Measurements from ENCODE around the gene GASK1A. TPM values are rescaled to one million over a fixed set of nuclear protein-coding genes. Genes with fewer than 3 reads are reported as not detected.
"Not testable (repeated sequence)": the region's sequence is repeated elsewhere in the genome, so short reads cannot be mapped to it uniquely, and the experiment has no call there.

Gene GASK1A
- total and polyA plus RNA-seq, 2 donors (not counting 3 experiments of a cell fraction or from before 2014, with no cell fraction given): 0.04 TPM; not detected in 1

- Histone ChIP-seq H3K9me1 (replicated peaks; ENCODE audit: control insufficient read depth, extremely low read depth, insufficient read depth, low read length) (no peaks in the 10 kb centered on the region), H3K27ac (ENCODE audit: insufficient read depth, low read depth, low read length) (no peak overlapping the region), H4K20me1 (replicated peaks; ENCODE audit: control insufficient read depth, extremely low read depth, insufficient read depth, low read length) (no peaks in the 10 kb centered on the region), H2AFZ (ENCODE audit: low read depth, low read length) (no peak overlapping the region), H3K79me2 (ENCODE audit: control insufficient read depth, insufficient read depth, low read length) (no peaks in the 10 kb centered on the region), H3K4me1 (ENCODE audit: control insufficient read depth, extremely low read depth, insufficient read depth, low read length) (no peaks in the 10 kb centered on the region), H3K9ac (replicated peaks; ENCODE audit: extremely low read depth, insufficient read depth, low read length) (no peak overlapping the region), H3K4me2 (ENCODE audit: insufficient read depth, low read length) (no peak overlapping the region), H3K9me3 (replicated peaks; ENCODE audit: control insufficient read depth, insufficient read depth, low read length) (no peaks in the 10 kb centered on the region), H3K27me3 (ENCODE audit: control insufficient read depth in 2 of 2, insufficient read depth in 2 of 2, low read length in 2 of 2) (no peaks in the 10 kb centered on the region), H3K4me3 (replicated peaks in 1 of 3; ENCODE audit: insufficient read depth in 1 of 3, low read depth in 1 of 3, low read length in 3 of 3) (no peak overlapping the region), H3K36me3 (ENCODE audit: control insufficient read depth in 2 of 2, extremely low read depth in 1 of 2, insufficient read depth in 2 of 2, low read length in 2 of 2) (no peaks in the 10 kb centered on the region)
- FAIRE-seq (no peak), DNase-seq (ENCODE audit: low read depth, low spot score) (no peak)
- dilution Hi-C loops (cut with MboI; ENCODE audit: extremely low pct_ligation_motif_present, low sequenced_read_pairs): no loop called here
- POLR2A ChIA-PET: no interaction called here
- BruUV-seq (replicated peaks): no TSS peak
- CTCF ChIA-PET: interaction anchor here (1.7 kb wide), 1 partner anchor 10 kb away, joined by 9 read pairs; no protein-coding TSS in a partner anchor
- TF ChIP-seq POLR2AphosphoS5 (IDR thresholded peaks at IDR 0.05; ENCODE audit: insufficient read depth, low read depth, low read length) (no peak), GATA2 (IDR thresholded peaks at IDR 0.05; ENCODE audit: insufficient read depth, insufficient read length, low read depth, low read length) (no peak), MAX (IDR thresholded peaks at IDR 0.05; ENCODE audit: insufficient read depth, insufficient read length) (no peak), MYC (IDR thresholded peaks at IDR 0.05; ENCODE audit: low read depth, low read length) (no peak), FOS (IDR thresholded peaks at IDR 0.05; ENCODE audit: borderline replicate concordance, insufficient read depth, low read length) (no peak), EZH2 (IDR thresholded peaks at IDR 0.05; ENCODE audit: borderline replicate concordance, low read depth, low read length, severe bottlenecking) (no peak), JUN (IDR thresholded peaks at IDR 0.05; ENCODE audit: borderline replicate concordance, insufficient read depth, insufficient read length, low read depth) (no peak), POLR2A (IDR thresholded peaks at IDR 0.05; ENCODE audit: low read depth, low read length) (no peak)
- intact Hi-C loops (cut with micrococcal nuclease): no loop called here
Measured at GRCh38 chr3:42970976-42971772, 7.9 kb upstream of the GASK1A start.

GRCh38 chr3:42974906-42975305 is 4.2 kb upstream of the GASK1A start:
- intact Hi-C loops (cut with micrococcal nuclease); H3K79me2 ChIP-seq (ENCODE audit: control insufficient read depth, insufficient read depth, low read length); H3K36me3 ChIP-seq (ENCODE audit: control insufficient read depth in 2 of 2, extremely low read depth in 1 of 2, insufficient read depth in 2 of 2, low read length in 2 of 2); CTCF ChIA-PET; dilution Hi-C loops (cut with MboI; ENCODE audit: extremely low pct_ligation_motif_present, low sequenced_read_pairs); H3K4me2 ChIP-seq (ENCODE audit: insufficient read depth, low read length); H3K27ac ChIP-seq (ENCODE audit: insufficient read depth, low read depth, low read length); H3K9ac ChIP-seq (replicated peaks; ENCODE audit: extremely low read depth, insufficient read depth, low read length); H3K9me1 ChIP-seq (replicated peaks; ENCODE audit: control insufficient read depth, extremely low read depth, insufficient read depth, low read length); H3K4me1 ChIP-seq (ENCODE audit: control insufficient read depth, extremely low read depth, insufficient read depth, low read length); POLR2A ChIA-PET; BruUV-seq (replicated peaks); H2AFZ ChIP-seq (ENCODE audit: low read depth, low read length); H3K9me3 ChIP-seq (replicated peaks; ENCODE audit: control insufficient read depth, insufficient read depth, low read length); H3K4me3 ChIP-seq (replicated peaks in 1 of 3; ENCODE audit: insufficient read depth in 1 of 3, low read depth in 1 of 3, low read length in 3 of 3); DNase-seq (ENCODE audit: low read depth, low spot score); FAIRE-seq; H4K20me1 ChIP-seq (replicated peaks; ENCODE audit: control insufficient read depth, extremely low read depth, insufficient read depth, low read length): not testable (repeated sequence)
- H3K27me3 ChIP-seq (ENCODE audit: control insufficient read depth in 2 of 2, insufficient read depth in 2 of 2, low read length in 2 of 2): peaks cover 23% of the 10 kb centered on the region in 2 experiments

Measured in endothelial cell of umbilical vein (primary cell).